HepG2 (cell line): Measurements from ENCODE around the gene BARX1.

ENCODE experiments used
- CTCF ChIP-seq: sonication (generic); formaldehyde crosslinking; IDR thresholded peaks from 2 replicates; pipeline ENCODE4 v1.5.0; 2020; ENCODE audit warnings: mild to moderate bottlenecking, missing genetic modification reagents, moderate library complexity
- MTERF4 ChIP-seq: sonication (generic); formaldehyde crosslinking; IDR thresholded peaks from 2 replicates; pipeline ENCODE4 v1.8.0; 2023; ENCODE audit warnings: mild to moderate bottlenecking, missing genetic modification reagents
- MYNN ChIP-seq: sonication (generic); formaldehyde crosslinking; IDR thresholded peaks from 2 replicates; pipeline ENCODE4 v1.4.0; 2020; ENCODE audit warnings: mild to moderate bottlenecking, low read depth, missing genetic modification reagents
- NCOA2 ChIP-seq: sonication (generic); formaldehyde crosslinking; IDR thresholded peaks from 2 replicates; pipeline ENCODE4 v1.8.0; 2022; ENCODE audit warnings: inconsistent platforms
- NFYB ChIP-seq: sonication (generic); formaldehyde crosslinking; IDR thresholded peaks from 2 replicates; pipeline ENCODE4 v1.4.0; 2020; ENCODE audit warnings: missing genetic modification reagents
- PHF8 ChIP-seq: sonication (generic); formaldehyde crosslinking; IDR thresholded peaks from 2 replicates; pipeline ENCODE4 v1.5.0; 2020; ENCODE audit warnings: missing genetic modification reagents
- RFX5 ChIP-seq: IDR thresholded peaks from 2 replicates; pipeline ENCODE4 v1.6.1; 2011; ENCODE audit warnings: low read depth, low read length, improper control_type of control experiment
- SP4 ChIP-seq: sonication (generic); formaldehyde crosslinking; IDR thresholded peaks from 2 replicates; pipeline ENCODE4 v1.8.1; 2023; ENCODE audit warnings: mild to moderate bottlenecking, missing genetic modification reagents
- ZNF121 ChIP-seq: sonication (generic); formaldehyde crosslinking; IDR thresholded peaks from 2 replicates; pipeline ENCODE4 v1.5.0; 2020; ENCODE audit warnings: mild to moderate bottlenecking, missing genetic modification reagents
- ZNF274 ChIP-seq: sonication (generic); formaldehyde crosslinking; IDR thresholded peaks from 2 replicates; pipeline ENCODE4 v1.5.1; 2020; ENCODE audit warnings: mild to moderate bottlenecking, missing genetic modification reagents
- ZNF792 ChIP-seq: IDR thresholded peaks from 2 replicates; pipeline ENCODE4 v1.6.1; 2016
- TF ChIP-seq, protein P1 (sequence below): conservative IDR thresholded peaks from 2 replicates; pipeline ENCODE4 v1.6.1; 2018; ENCODE audit warnings: missing genetic modification reagents
- TF ChIP-seq, protein P2 (sequence below): sonication (generic); formaldehyde crosslinking; IDR thresholded peaks from 2 replicates; pipeline ENCODE4 v1.4.0; 2020; ENCODE audit warnings: missing genetic modification reagents, low read depth, mild to moderate bottlenecking, borderline replicate concordance

- TF ChIP-seq MYNN (no peak), ZNF792 (CRISPR knock-in tag) (no peak), CTCF (CRISPR knock-in tag) (no peak), RFX5 (no peak), NCOA2 (CRISPR knock-in tag) (no peak), SP4 (CRISPR knock-in tag) (no peak), ZNF274 (no peak), NFYB (no peak), MTERF4 (CRISPR knock-in tag) (no peak), PHF8 (CRISPR knock-in tag) (no peak), ZNF121 (CRISPR knock-in tag) (no peak)
- TF ChIP-seq, protein P1, sequence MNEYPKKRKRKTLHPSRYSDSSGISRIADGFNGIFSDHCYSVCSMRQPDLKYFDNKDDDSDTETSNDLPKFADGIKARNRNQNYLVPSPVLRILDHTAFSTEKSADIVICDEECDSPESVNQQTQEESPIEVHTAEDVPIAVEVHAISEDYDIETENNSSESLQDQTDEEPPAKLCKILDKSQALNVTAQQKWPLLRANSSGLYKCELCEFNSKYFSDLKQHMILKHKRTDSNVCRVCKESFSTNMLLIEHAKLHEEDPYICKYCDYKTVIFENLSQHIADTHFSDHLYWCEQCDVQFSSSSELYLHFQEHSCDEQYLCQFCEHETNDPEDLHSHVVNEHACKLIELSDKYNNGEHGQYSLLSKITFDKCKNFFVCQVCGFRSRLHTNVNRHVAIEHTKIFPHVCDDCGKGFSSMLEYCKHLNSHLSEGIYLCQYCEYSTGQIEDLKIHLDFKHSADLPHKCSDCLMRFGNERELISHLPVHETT (CRISPR knock-in tag): no peak
- TF ChIP-seq, protein P2, sequence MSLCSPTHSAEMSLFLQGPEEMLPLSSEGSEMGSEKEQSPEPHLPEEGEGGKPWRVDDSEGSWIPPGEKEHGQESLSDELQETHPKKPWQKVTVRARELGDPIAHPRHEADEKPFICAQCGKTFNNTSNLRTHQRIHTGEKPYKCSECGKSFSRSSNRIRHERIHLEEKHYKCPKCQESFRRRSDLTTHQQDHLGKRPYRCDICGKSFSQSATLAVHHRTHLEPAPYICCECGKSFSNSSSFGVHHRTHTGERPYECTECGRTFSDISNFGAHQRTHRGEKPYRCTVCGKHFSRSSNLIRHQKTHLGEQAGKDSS (CRISPR knock-in tag): no peak
Observed at GRCh38 chr9:93996367-93996766, 41.2 kb upstream of the BARX1 start.
